Activated CD4-positive, alpha-beta T cell treated with anti-CD3 and anti-CD28 coated beads, Interleukin-2, amount 50 U/mL, for 1 hour (primary cell): ENCODE measurements around the gene PDZRN3.

Source experiments
- DNase-seq: peaks from one replicate; pipeline ENCODE4 v3.0.0-alpha.2; 2020

PDZRN3 gene

DNA sequence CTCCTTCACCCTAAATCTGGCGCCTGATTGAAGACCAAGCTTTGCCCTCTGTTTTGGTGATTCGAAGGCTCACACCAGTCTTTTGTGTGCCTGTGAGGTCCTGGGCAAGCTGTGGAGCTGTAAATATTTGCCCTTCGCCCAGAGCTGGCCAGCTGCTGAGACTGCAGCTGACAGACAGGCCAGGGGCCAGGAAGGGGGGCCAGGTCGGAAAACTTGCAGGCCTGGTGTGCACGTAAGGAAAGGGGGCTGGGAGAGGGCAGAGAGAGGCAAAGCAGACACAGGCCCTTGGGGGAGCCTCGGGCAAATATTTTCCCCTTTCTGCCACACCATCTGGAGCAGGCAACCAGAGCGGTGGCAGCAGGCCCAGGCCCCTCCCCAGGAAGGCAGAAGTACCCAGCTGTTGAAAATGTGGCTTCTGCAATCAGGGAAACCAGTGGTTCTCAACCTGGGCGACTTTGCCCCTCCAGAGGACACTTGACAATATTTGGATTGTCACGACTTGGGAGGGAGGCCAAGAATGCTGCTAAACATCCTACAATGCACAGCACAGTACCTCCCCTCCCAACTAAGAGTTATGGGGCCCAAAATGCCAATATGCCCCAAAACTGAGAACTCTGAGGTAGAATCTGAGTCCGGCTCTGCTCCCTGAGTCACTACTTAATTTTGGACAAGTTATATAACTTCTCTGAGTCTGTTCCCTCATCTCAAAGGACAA, 2.5 kb downstream of the PDZRN3 start:
- no peak for DNase-seq

GRCh38 chr3:73621388-73621787, 3.4 kb downstream of the PDZRN3 start:
- no peak for DNase-seq

- no peak for DNase-seq
These were observed 6.3 kb downstream of the PDZRN3 start for GRCh38 chr3:73618461-73618860.

DNA sequence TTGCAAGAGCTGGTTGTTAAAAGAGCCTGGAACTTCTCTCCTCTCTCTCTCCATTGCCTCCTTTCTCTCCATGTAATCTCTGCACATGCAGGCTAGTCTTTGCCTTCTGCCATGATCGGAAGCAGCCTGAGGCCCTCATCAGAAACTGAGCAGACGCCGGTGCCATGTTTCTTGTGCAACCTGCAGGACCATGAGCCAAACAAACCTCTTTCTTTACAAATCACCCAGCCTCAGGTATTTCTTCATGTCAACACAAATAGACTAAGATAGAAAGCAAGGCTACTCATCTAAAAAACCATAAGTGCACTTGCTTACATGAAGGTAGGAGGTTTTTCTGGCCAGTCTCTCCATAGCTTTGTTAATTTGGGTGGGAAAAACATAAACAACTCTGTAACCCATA, 8.7 kb downstream of the PDZRN3 start:
- no peak for DNase-seq

DNA sequence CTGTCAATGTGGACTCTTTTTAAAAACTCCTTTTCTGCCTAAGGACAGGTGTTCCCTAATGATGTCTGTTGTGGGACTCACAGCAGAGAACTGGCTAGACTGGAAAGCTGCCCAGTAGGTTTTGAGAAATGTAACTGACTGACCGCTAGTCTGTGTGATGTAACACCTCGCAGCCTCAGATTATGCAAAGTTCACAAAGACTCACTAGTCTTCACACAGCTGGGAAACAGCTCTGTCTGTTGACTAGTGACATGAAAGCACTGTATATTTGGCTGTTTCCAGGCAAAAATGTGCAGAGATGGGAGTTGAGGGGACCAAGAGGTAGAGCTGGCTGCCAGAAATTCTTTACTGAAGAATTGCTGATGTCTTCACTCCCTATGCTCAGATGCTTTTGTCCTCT, 10.3 kb downstream of the PDZRN3 start:
- no peak for DNase-seq

DNA sequence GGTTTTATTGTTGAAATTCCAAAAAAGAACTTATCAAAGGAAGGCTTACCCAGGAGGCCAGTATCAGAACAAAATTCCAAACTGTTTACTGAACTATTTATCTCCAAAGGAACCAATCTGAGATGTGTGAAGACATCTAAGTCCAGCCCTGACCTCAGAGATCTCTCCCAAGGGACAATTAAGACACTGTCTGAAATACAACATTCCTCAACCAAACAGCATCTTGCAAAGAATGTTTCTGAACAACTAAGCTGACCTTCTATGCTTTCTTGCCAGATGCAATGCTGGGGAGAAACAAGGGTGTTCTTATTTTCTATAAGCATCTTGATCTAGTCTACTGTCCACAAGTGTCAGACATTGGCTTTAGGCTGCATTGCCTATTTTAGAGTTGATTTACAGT, 13.6 kb downstream of the PDZRN3 start:
- DNase-seq = no peak

- DNase-seq = no peak
These were observed 14.2 kb downstream of the PDZRN3 start for GRCh38 chr3:73610493-73610892.

GRCh38 chr3:73609655-73610054, 15.1 kb downstream of the PDZRN3 start:
- no peak for DNase-seq

DNA sequence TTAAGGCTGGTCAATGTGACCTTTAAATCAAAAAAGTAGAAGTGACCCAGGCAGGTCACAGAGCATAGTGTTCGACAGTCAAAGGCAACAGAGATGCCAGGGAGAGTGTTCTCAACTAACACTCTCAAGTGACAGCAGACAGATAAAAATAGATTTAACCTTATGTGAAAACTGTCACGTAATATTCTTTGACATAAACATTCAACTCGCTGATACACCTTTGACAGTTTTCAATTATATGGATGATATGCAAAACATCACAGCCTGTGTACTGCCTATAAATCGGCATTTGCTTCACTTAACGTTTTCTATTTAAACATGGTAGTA, 15.5 kb downstream of the PDZRN3 start:
- DNase-seq = no peak

- DNase-seq = no peak
These were observed 16.1 kb downstream of the PDZRN3 start for GRCh38 chr3:73608456-73609314.

- DNase-seq = no peak
These were observed 18.9 kb downstream of the PDZRN3 start for GRCh38 chr3:73605861-73606260.

GRCh38 chr3:73605412-73605811, 19.3 kb downstream of the PDZRN3 start:
- no peak for DNase-seq

GRCh38 chr3:73604451-73604850, 20.3 kb downstream of the PDZRN3 start:
- no peak for DNase-seq

DNA sequence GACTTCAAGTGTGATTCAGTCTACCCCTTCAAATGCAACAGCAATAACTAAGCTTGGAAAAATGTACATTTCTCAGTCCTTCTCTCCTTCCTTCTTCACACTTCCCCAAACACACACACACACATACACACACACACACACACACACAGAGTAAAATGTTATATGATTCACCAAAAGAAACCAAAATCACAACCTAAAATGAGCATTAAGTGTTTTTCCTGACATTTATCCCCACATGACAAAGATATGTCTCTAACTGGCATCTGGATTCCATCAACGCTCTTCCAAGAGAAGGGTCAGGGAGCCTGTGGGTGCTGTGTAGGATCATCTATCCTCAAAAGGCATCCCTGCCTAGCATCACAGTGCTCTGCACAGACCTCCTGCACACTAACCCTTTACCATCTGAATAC, 21.0 kb downstream of the PDZRN3 start:
- DNase-seq = no peak

GRCh38 chr3:73602170-73602569, 22.6 kb downstream of the PDZRN3 start:
- no peak for DNase-seq

DNA sequence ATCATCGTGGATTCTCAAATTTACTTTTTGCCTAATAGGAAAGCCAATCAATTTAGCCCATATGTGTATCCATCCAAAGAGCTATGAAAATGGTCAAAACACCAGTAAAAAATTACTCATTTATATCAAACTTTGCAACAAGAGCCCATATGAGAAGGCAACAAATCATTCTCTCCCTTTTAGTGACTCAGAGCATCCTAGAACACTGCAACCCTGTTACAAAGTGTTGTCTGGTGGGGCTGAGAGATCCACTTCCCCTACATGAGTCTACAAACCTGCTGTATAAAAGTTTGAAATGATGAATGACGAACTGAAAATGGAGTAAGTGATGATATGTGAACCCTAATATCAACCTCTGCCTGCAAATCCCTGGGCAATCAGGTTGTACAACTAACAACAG, 23.3 kb downstream of the PDZRN3 start:
- no peak for DNase-seq

DNA sequence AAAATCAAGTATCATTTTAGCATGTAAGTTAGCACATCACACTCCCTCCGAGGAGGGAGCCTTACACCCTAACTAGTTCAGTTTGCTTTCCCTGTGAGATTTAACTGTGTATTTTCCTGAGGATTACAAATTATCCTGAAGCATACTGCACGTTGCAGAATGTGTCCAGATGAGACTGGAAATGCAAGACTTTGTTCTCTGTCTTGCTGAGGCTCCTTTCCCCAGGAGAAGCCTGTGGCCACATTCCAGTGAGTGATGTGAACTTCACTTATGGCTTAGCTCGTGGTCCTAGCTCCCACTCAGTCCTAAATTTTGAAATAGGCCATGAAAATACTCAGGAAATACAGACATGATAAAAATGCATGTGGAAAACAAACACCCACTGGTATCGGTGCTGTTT, 23.7 kb downstream of the PDZRN3 start:
- no peak for DNase-seq

DNA sequence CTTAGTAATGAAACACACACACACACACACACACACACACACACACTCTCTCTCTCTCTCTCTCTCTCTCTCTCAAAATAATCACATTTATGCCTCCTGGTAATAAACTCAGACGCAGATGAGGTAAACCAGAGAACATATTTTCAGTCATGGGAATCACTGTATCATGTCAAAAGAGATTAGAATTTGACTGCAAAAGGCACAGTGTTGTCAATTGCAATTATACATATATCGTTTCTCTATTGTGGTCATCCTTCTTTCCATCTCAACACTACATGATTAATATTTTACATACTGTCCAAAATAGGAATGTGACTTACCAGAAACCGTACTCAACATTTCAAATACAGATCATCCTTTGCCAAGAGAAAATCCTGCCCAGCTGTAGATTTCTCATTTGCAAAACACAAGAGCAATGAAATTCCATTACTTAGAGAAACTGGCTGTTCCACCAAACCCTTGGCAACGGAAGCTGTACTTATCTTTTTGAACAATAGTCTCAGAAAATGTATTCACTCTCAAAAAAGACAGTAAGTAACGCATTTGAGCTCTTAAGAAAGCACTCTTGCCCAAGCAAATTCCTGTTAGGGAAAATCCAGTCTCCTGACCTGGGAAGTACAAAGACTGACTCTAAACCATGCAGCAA, 24.3 kb downstream of the PDZRN3 start:
- no peak for DNase-seq

DNA sequence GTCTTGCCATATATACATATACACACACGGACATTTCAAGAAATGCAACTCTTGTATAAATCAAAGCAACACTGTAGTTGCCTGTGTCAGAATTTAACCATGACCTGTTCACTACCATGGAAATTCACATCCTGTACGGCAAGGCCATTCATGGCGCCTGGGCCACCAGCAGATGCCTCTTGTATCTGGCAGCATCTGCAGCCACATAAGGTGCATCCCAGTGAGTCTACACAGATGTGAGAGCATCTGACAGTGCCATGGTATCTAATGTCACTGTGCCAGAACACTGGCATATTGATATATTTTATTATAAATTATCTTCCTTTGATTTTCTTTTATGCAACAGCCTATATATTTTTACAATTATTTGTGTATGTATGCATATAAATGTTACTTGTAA, 25.1 kb downstream of the PDZRN3 start:
- no peak for DNase-seq

GRCh38 chr3:73597476-73597875, 27.3 kb downstream of the PDZRN3 start:
- DNase-seq = no peak

DNA sequence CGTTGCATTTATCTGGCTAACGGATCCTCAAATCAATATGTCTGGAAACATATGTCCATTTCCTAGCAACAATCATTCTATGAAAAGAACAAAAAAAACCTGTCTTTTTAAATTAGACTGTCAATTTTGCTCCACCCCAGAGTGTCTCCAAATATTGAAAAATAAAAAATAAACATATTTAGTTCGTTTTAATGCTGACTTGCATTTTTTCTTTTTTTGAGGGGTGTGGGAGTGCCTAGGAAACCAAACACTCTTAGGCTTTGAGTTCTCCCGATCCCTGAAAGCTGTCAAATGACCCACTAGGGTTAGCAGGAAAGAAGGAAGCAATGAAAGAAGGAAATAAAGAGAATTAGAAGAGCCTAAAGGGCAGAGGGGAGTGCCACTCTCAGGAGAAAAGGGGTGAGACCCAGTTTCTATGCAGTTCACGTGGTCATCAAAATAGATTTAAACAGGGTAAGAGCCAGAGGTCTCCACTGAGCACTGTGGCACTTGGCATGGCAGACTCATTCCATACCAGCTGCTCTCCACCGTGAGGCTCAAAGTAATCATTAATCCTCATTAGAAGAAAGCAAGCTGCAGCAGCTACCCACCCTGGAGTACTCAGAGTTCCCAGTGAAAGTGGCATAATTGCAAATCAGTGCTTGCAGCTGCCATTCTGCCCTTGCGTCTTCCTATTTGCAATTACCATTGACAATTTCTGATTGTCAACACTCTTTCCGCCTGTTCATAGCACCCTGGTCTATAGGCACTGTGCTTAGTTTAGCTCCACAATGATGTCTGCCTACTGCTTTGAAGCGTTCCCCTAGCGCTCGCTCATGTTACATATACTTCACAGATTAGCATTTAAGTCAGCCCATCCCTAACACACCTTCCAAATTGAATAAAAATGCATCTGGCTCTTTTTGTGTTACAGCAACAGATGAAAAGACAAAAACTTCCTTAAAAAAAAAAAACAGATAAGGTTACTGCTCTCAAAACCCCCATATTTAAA, 32.3 kb downstream of the PDZRN3 start:
- DNase-seq = no peak

GRCh38 chr3:73591286-73591800, 33.4 kb downstream of the PDZRN3 start:
- DNase-seq = no peak

DNA sequence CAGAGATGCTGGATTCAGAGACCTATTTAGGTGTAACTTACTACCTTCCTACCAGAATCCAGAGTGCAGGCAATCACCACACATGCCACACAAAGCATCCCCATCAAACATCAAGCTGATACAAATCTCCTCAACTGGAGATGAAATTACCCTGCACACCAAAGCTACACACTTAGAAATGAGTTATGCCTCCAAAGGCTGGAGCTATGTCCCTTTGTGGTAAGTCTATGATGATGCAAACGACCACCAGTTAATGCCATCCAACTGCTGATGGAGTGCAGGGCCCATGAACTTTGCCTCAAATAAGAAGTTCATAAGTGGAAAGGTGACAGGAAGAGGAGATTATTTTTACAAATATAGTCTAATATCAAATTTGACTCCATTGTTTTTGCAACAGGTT, 38.1 kb downstream of the PDZRN3 start:
- no peak for DNase-seq
